Memory B cell (primary cell): Measurements from ENCODE around the gene OGFOD3.
"Not testable (repeated sequence)": the region's sequence is repeated elsewhere in the genome, so short reads cannot be mapped to it uniquely, and the experiment has no call there.

ENCODE experiments used
- ATAC-seq: fragments of 150-1000 bp; cut with Tn5 transposase; 2 replicates; pipeline ENCODE4 v1.10.0; 2021; ENCODE audit warnings: low read depth, mild to moderate bottlenecking, moderate library complexity
- DNase-seq, 2 donors: peaks; one replicate each; pipeline ENCODE4 v3.0.0; 2022; ENCODE audit warnings: low spot score in 2 of 2
- H3K27ac Mint-ChIP-seq: one replicate; pipeline ENCODE4 v1.8.0; 2022; ENCODE audit warnings: mild to moderate bottlenecking, moderate library complexity, mixed read lengths
- H3K27me3 Mint-ChIP-seq: one replicate; pipeline ENCODE4 v1.8.0; 2022; ENCODE audit warnings: mixed read lengths
- H3K36me3 Mint-ChIP-seq: one replicate; pipeline ENCODE4 v1.8.0; 2022; ENCODE audit warnings: mild to moderate bottlenecking, mixed read lengths
- H3K4me1 Mint-ChIP-seq: one replicate; pipeline ENCODE4 v1.8.0; 2022; ENCODE audit warnings: mixed read lengths
- H3K4me3 Mint-ChIP-seq: one replicate; pipeline ENCODE4 v1.8.0; 2022; ENCODE audit warnings: mild to moderate bottlenecking, moderate library complexity, mixed read lengths
- H3K9me3 Mint-ChIP-seq: one replicate; pipeline ENCODE4 v1.8.0; 2022; ENCODE audit warnings: mixed read lengths

The OGFOD3 gene

GRCh38 chr17:82377924-82378740, 40.3 kb downstream of the OGFOD3 start:
- H3K9me3 Mint-ChIP-seq: no peaks in the 10 kb centered on the region
- H3K27ac Mint-ChIP-seq: no peak overlapping the region
- DNase-seq (no peak), ATAC-seq (no peak)
- H3K4me1 Mint-ChIP-seq: peaks cover 7% of the 10 kb centered on the region
- no peak overlapping the region for H3K4me3 Mint-ChIP-seq
- H3K27me3 Mint-ChIP-seq: peaks cover 27% of the 10 kb centered on the region
- no peaks in the 10 kb centered on the region for H3K36me3 Mint-ChIP-seq

GRCh38 chr17:82377294-82377693, 41.1 kb downstream of the OGFOD3 start:
- not testable (repeated sequence) for H3K36me3 Mint-ChIP-seq, H3K27ac Mint-ChIP-seq, H3K9me3 Mint-ChIP-seq, H3K4me3 Mint-ChIP-seq, ATAC-seq, DNase-seq
- H3K27me3 Mint-ChIP-seq: peaks cover 29% of the 10 kb centered on the region
- peaks cover 14% of the 10 kb centered on the region for H3K4me1 Mint-ChIP-seq

- Mint-ChIP-seq H3K9me3 (no peaks in the 10 kb centered on the region), H3K4me3 (no peak overlapping the region), H3K27me3 (peaks cover 24% of the 10 kb centered on the region), H3K27ac (no peak overlapping the region), H3K36me3 (no peaks in the 10 kb centered on the region), H3K4me1 (peaks cover 12% of the 10 kb centered on the region)
- no peak for DNase-seq
- ATAC-seq: no peak
These were observed 42.2 kb downstream of the OGFOD3 start for GRCh38 chr17:82376042-82376730.

DNA sequence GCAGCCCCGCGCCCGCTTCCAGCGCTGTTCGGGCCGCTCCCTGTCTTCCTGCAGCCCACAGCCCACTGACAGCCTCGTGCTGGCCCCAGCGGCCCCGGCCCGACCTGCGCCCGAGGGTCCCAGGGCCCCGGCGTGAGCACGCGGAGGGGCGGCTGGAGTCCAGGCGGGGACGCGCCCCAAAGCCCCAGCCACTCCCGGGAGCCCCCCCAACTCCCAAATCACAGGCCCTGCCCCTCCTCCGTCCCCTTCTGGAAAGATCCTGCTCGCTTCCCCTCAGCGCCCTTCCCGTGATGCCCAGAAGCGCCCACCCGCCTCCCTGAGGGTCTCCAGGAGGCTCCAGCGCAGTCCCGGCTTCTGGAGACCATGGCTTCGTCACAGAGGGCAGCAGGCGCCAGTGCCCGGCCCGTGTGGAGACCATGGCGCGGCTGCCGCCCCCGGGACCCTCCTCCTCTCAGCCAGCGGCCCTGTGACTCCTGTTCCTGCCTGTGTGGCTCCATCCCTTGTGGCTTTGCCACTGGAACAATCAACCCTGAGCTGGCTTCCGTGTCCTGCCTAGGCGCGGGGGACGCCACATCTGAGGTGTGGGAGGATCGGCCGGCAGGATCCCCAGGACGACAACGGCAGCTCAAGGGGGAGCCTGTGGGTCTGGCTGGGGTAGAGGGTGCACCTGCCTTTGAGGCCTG, 42.9 kb downstream of the OGFOD3 start:
- ATAC-seq (no peak), DNase-seq (no peak)
- H3K27me3 Mint-ChIP-seq: peaks cover 24% of the 10 kb centered on the region
- H3K9me3 Mint-ChIP-seq: no peaks in the 10 kb centered on the region
- H3K27ac Mint-ChIP-seq: no peak overlapping the region
- no peak overlapping the region for H3K4me3 Mint-ChIP-seq
- peaks cover 16% of the 10 kb centered on the region for H3K4me1 Mint-ChIP-seq
- H3K36me3 Mint-ChIP-seq: no peaks in the 10 kb centered on the region

DNA sequence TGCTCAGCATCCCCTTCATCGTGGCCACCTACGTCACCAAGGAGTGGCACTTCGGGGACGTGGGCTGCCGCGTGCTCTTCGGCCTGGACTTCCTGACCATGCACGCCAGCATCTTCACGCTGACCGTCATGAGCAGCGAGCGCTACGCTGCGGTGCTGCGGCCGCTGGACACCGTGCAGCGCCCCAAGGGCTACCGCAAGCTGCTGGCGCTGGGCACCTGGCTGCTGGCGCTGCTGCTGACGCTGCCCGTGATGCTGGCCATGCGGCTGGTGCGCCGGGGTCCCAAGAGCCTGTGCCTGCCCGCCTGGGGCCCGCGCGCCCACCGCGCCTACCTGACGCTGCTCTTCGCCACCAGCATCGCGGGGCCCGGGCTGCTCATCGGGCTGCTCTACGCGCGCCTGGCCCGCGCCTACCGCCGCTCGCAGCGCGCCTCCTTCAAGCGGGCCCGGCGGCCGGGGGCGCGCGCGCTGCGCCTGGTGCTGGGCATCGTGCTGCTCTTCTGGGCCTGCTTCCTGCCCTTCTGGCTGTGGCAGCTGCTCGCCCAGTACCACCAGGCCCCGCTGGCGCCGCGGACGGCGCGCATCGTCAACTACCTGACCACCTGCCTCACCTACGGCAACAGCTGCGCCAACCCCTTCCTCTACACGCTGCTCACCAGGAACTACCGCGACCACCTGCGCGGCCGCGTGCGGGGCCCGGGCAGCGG, 43.6 kb downstream of the OGFOD3 start:
- Mint-ChIP-seq H3K4me3 (no peak overlapping the region), H3K36me3 (no peaks in the 10 kb centered on the region), H3K4me1 (peaks cover 13% of the 10 kb centered on the region), H3K9me3 (no peaks in the 10 kb centered on the region), H3K27ac (no peak overlapping the region), H3K27me3 (peaks cover 20% of the 10 kb centered on the region)
- DNase-seq (no peak), ATAC-seq (no peak)

GRCh38 chr17:82373731-82374625, 44.4 kb downstream of the OGFOD3 start:
- H3K27ac Mint-ChIP-seq: no peak overlapping the region
- peaks cover 13% of the 10 kb centered on the region for H3K4me1 Mint-ChIP-seq
- H3K4me3 Mint-ChIP-seq: no peak overlapping the region
- no peaks in the 10 kb centered on the region for H3K9me3 Mint-ChIP-seq
- DNase-seq (no peak), ATAC-seq (no peak)
- peaks cover 21% of the 10 kb centered on the region for H3K27me3 Mint-ChIP-seq
- no peaks in the 10 kb centered on the region for H3K36me3 Mint-ChIP-seq

DNA sequence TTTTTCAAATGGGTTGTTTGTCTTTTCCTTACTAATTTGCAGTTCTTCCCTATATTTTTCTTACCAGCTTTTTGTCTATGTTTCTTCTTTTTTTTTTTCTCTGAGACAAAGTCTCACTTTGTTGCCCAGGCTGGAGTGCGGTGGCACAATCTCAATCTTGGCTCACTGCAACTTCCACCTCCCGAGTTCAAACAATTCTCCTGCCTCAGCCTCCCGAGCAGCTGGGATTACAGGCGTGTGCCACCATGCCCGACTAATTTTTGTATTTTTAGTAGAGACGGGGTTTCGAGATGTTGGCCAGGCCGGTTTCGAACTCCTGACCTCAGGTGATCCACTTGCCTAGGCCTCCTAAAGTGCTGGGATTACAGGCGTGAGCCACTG, 45.3 kb downstream of the OGFOD3 start:
- peaks cover 13% of the 10 kb centered on the region for H3K4me1 Mint-ChIP-seq
- not testable (repeated sequence) for H3K27ac Mint-ChIP-seq, H3K4me3 Mint-ChIP-seq, H3K9me3 Mint-ChIP-seq, H3K36me3 Mint-ChIP-seq, ATAC-seq, DNase-seq
- H3K27me3 Mint-ChIP-seq: peaks cover 18% of the 10 kb centered on the region

DNA sequence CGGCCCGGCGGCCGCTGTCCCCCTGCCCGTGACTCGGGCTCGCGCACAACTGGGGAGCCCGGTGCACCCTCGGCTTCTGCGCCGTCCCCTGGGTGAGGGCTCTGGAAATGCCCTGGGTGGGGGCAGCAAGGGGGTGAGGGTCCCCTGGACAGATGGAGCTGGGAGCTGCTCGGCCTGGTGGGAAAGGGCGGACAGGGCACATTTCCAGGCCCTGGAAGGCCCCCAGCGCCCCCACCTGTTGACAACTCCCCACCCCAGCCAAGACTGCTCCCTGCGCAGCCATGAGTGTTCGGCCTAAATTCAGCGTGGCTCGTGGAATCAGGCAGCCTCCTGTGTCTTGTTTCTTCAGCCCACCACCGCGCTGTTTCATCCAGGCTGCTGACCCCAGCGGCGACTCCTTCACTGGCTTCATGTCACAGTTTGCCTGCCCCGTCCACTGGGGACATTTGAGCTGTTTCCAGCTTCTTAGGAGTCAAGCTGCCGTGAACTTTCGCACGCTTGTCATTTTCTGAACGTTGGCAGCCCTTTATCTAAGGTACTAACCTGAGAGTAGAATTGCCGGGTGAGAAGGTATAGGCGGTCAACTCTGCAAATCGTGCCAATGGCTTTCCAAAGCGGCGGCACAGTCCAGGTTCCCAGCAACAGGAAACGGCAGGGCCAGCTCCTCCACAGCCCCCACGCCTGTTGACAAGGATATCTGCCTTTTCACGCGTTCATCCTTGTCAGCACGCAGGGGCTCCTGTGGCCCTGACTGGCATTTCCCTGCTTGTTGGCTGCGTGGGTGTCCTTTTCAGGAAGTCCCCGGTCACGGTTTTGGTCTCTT, 45.9 kb downstream of the OGFOD3 start:
- no peaks in the 10 kb centered on the region for H3K9me3 Mint-ChIP-seq
- peaks cover 16% of the 10 kb centered on the region for H3K27me3 Mint-ChIP-seq
- peak overlapping the region; percentile 52 for H3K4me3 Mint-ChIP-seq
- peaks cover 13% of the 10 kb centered on the region for H3K4me1 Mint-ChIP-seq
- no peaks in the 10 kb centered on the region for H3K36me3 Mint-ChIP-seq
- no peak for DNase-seq
- ATAC-seq: peak; percentile 42
- no peak overlapping the region for H3K27ac Mint-ChIP-seq

GRCh38 chr17:82371333-82372248, 46.8 kb downstream of the OGFOD3 start, which contains the start of gene UTS2R:
TSS of gene UTS2R (plus strand) at chr17:82371765. CDS start at chr17:82374325, 2,560 bp downstream.
- Mint-ChIP-seq H3K4me1 (peaks cover 13% of the 10 kb centered on the region), H3K4me3 (peak within 1 kb of the TSS; percentile 80), H3K9me3 (no peaks in the 10 kb centered on the region), H3K27ac (no peak within 1 kb of the TSS), H3K36me3 (no peaks in the 10 kb centered on the region), H3K27me3 (peaks cover 16% of the 10 kb centered on the region)
- DNase-seq (no peak), ATAC-seq (no peak)

- Mint-ChIP-seq H3K27me3 (peaks cover 12% of the 10 kb centered on the region), H3K4me1 (peaks cover 13% of the 10 kb centered on the region), H3K4me3 (peak overlapping the region; percentile 80), H3K36me3 (no peaks in the 10 kb centered on the region), H3K9me3 (no peaks in the 10 kb centered on the region), H3K27ac (no peak overlapping the region)
- DNase-seq (no peak), ATAC-seq (peak; percentile 56)
These were observed 47.7 kb downstream of the OGFOD3 start for GRCh38 chr17:82370471-82371332.

- Mint-ChIP-seq H3K27me3 (peaks cover 9% of the 10 kb centered on the region), H3K4me3 (no peak overlapping the region), H3K36me3 (no peaks in the 10 kb centered on the region), H3K4me1 (peaks cover 13% of the 10 kb centered on the region), H3K27ac (no peak overlapping the region), H3K9me3 (no peaks in the 10 kb centered on the region)
- ATAC-seq (no peak), DNase-seq (no peak)
These were observed 49.2 kb downstream of the OGFOD3 start for GRCh38 chr17:82369211-82369610.
